C4-2B (cell line): ENCODE measurements around the gene CMTM7.

Experiments
- ZFX ChIP-seq: fragments of 450-650 bp; IDR thresholded peaks from 2 replicates; pipeline ENCODE4 v1.6.1; 2017
- TF ChIP-seq, protein P1 (sequence below): fragments of 450-650 bp; conservative IDR thresholded peaks from 2 replicates; pipeline ENCODE4 v1.5.1; 2017; ENCODE audit warnings: mild to moderate bottlenecking

DNA sequence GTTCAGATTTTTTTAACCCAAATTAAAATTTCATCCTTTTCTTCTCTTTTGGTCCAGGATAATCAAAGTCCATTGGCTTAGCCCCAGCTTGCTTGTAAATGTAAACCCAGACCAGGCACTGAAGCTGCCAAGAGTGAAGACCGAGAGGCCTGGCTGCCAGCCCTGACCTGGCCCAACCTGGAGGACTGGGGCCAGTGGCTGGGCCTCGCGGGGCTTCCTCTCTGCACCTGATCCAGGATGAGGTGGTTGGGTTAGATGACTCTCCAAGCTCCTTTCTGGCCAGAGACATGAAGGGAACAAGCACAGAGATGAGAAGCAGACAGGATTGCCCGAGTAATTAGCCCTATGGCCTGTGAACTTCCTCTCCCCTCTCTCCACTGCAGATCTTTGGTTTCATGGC is 60.4 kb downstream of the CMTM7 start:
- TF ChIP-seq, protein P1, sequence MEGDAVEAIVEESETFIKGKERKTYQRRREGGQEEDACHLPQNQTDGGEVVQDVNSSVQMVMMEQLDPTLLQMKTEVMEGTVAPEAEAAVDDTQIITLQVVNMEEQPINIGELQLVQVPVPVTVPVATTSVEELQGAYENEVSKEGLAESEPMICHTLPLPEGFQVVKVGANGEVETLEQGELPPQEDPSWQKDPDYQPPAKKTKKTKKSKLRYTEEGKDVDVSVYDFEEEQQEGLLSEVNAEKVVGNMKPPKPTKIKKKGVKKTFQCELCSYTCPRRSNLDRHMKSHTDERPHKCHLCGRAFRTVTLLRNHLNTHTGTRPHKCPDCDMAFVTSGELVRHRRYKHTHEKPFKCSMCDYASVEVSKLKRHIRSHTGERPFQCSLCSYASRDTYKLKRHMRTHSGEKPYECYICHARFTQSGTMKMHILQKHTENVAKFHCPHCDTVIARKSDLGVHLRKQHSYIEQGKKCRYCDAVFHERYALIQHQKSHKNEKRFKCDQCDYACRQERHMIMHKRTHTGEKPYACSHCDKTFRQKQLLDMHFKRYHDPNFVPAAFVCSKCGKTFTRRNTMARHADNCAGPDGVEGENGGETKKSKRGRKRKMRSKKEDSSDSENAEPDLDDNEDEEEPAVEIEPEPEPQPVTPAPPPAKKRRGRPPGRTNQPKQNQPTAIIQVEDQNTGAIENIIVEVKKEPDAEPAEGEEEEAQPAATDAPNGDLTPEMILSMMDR, result no peak
- no peak for TF ChIP-seq ZFX
